ENCODE measurements around the gene BMP8B. TPM values are rescaled to one million over a fixed set of nuclear protein-coding genes. Genes with fewer than 3 reads are reported as not detected.
"Not testable (repeated sequence)": the region's sequence is repeated elsewhere in the genome, so short reads cannot be mapped to it uniquely, and the experiment has no call there.

Gene BMP8B
- total RNA-seq, 2 experiments from 2014 or later, result 0.06 TPM; not detected in 1

DNA sequence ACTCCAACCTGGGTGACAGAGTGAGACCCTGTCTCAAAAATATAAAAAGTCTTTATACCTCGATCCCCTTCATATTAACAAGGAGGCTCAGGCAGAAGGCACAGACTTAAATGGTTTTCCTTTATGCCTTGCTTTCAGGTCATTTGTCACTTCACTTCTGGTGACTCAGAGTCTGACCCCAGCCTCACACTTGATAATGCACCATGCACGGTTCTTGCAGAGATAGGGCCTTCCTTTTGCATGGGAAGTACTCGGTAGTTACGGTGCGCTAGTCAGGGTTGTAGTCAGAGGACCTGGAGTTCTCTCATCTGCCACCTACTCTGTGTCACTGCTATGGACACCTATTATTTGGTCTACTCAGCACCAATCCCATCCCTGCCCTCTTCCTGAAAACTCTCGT lies 43.6 kb upstream of the BMP8B start:
- POLR2A ChIA-PET, result no interaction called here
- no peak overlapping the region for H3K27ac Mint-ChIP-seq
- H3K27ac ChIP-seq (ENCODE audit: low read depth in 1 of 2, low read length in 2 of 2), result no peak overlapping the region

DNA sequence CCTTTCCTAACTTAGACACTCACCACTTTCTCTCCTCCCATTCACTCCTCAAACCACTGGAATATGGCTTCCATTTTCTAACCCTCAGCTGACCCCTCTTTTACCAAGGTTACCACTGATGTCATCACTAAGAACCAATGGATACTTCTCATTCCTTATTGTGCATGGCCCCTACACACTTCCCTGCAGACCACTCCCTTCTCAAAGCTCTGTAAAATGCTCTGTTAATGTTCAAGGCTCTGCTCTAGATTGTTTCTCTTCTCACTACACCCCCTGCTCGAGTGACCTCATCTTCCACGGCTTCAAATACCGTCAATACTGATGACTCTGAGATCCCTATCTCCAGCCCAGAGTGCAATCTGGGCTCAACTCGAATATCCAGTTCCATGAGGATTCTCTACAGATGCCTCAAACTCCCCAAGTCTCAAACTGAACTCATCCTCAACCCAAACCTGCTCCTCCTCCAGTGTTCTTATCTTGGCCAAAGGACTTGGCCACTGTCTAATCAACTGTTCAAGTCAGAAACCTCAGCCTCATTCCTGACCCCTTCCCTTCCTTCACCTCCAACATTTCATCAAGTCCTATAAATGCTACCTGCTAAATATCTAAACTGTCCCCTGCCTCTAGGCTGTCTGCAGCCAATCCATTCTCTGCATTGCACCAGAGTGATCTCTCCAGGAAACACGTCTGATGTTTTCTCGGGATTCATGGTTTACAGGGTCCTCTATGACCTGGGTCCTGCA lies 41.3 kb upstream of the BMP8B start:
- H3K27ac ChIP-seq (ENCODE audit: low read depth in 1 of 2, low read length in 2 of 2), result no peak overlapping the region
- Mint-ChIP-seq H3K4me1 (ENCODE audit: low read depth) (no peaks in the 10 kb centered on the region), H3K36me3 (ENCODE audit: low read depth) (no peaks in the 10 kb centered on the region), H3K4me3 (no peak overlapping the region), H3K27me3 (peaks cover 12% of the 10 kb centered on the region), H3K9me3 (no peaks in the 10 kb centered on the region), H3K27ac (no peak overlapping the region)
- ChIA-PET POLR2A (no interaction called here), CTCF (no interaction called here)
- DNase-seq (no peak), ATAC-seq (ENCODE audit: poor library complexity) (no peak)
- no peak for TF ChIP-seq CTCF (IDR thresholded peaks at IDR 0.05)
- no peaks in the 10 kb centered on the region for H3K36me3 ChIP-seq (ENCODE audit: insufficient read depth, low read length)
- no peak overlapping the region for H3K4me3 ChIP-seq (ENCODE audit: low read length)
- peaks cover 0 to 6% of the 10 kb centered on the region in 2 experiments for H3K27me3 ChIP-seq (ENCODE audit: control insufficient read depth in 1 of 2, insufficient read depth in 2 of 2, low read length in 2 of 2)
- no peaks in the 10 kb centered on the region for H3K4me1 ChIP-seq (ENCODE audit: insufficient read depth, low read length)
- intact Hi-C loops (cut with DNase I, micrococcal nuclease), result no loop called here
- H3K9me3 ChIP-seq (ENCODE audit: control insufficient read depth in 1 of 2, insufficient read depth in 1 of 2, low read length in 2 of 2), result no peaks in the 10 kb centered on the region

More for the DNA sequence above, 43.6 kb upstream of the BMP8B start:
- no peaks in the 10 kb centered on the region for H3K9me3 ChIP-seq (ENCODE audit: control insufficient read depth in 1 of 2, insufficient read depth in 1 of 2, low read length in 2 of 2)
- no peaks in the 10 kb centered on the region for H3K36me3 ChIP-seq (ENCODE audit: insufficient read depth, low read length)
- Mint-ChIP-seq H3K36me3 (ENCODE audit: low read depth) (peaks cover 4% of the 10 kb centered on the region), H3K9me3 (no peaks in the 10 kb centered on the region), H3K27me3 (peaks cover under 1% of the 10 kb centered on the region), H3K4me3 (no peak overlapping the region), H3K4me1 (ENCODE audit: low read depth) (no peaks in the 10 kb centered on the region)
- no peak overlapping the region for H3K4me3 ChIP-seq (ENCODE audit: low read length)
- DNase-seq (no peak), ATAC-seq (ENCODE audit: poor library complexity) (no peak)
- intact Hi-C loops (cut with DNase I, micrococcal nuclease), result no loop called here
- no peak for TF ChIP-seq CTCF (IDR thresholded peaks at IDR 0.05)
- peaks cover 0 to 6% of the 10 kb centered on the region in 2 experiments for H3K27me3 ChIP-seq (ENCODE audit: control insufficient read depth in 1 of 2, insufficient read depth in 2 of 2, low read length in 2 of 2)
- CTCF ChIA-PET, result no interaction called here
- no peaks in the 10 kb centered on the region for H3K4me1 ChIP-seq (ENCODE audit: insufficient read depth, low read length)

GRCh38 chr1:39828734-39829133 lies 40.1 kb upstream of the BMP8B start:
- intact Hi-C loops (cut with DNase I, micrococcal nuclease), result no loop called here
- no peaks in the 10 kb centered on the region for H3K36me3 ChIP-seq (ENCODE audit: insufficient read depth, low read length)
- H3K4me3 ChIP-seq (ENCODE audit: low read length), result no peak overlapping the region
- no peak for TF ChIP-seq CTCF (IDR thresholded peaks at IDR 0.05)
- POLR2A ChIA-PET, result interaction anchor here (0.6 kb wide), 1 partner anchor 34 kb away, joined by 4 read pairs; no protein-coding TSS in a partner anchor
- Mint-ChIP-seq H3K27me3 (peaks cover 19% of the 10 kb centered on the region), H3K36me3 (ENCODE audit: low read depth) (no peaks in the 10 kb centered on the region), H3K27ac (no peak overlapping the region), H3K9me3 (no peaks in the 10 kb centered on the region), H3K4me1 (ENCODE audit: low read depth) (no peaks in the 10 kb centered on the region), H3K4me3 (no peak overlapping the region)
- no peak overlapping the region for H3K27ac ChIP-seq (ENCODE audit: low read depth in 1 of 2, low read length in 2 of 2)
- H3K9me3 ChIP-seq (ENCODE audit: control insufficient read depth in 1 of 2, insufficient read depth in 1 of 2, low read length in 2 of 2), result no peaks in the 10 kb centered on the region
- H3K27me3 ChIP-seq (ENCODE audit: control insufficient read depth in 1 of 2, insufficient read depth in 2 of 2, low read length in 2 of 2), result peaks cover 0 to 6% of the 10 kb centered on the region in 2 experiments
- ATAC-seq (ENCODE audit: poor library complexity) (no peak), DNase-seq (no peak)
- CTCF ChIA-PET, result interaction anchor here (1.0 kb wide), 1 partner anchor 17 kb away, joined by 3 read pairs; no protein-coding TSS in a partner anchor
- H3K4me1 ChIP-seq (ENCODE audit: insufficient read depth, low read length), result no peaks in the 10 kb centered on the region

- ATAC-seq (ENCODE audit: poor library complexity); H3K4me3 ChIP-seq (ENCODE audit: low read length); H3K36me3 Mint-ChIP-seq (ENCODE audit: low read depth); H3K4me3 Mint-ChIP-seq; H3K9me3 ChIP-seq (ENCODE audit: control insufficient read depth in 1 of 2, insufficient read depth in 1 of 2, low read length in 2 of 2); H3K36me3 ChIP-seq (ENCODE audit: insufficient read depth, low read length); intact Hi-C loops (cut with DNase I, micrococcal nuclease); DNase-seq; POLR2A ChIA-PET; H3K4me1 Mint-ChIP-seq (ENCODE audit: low read depth); H3K9me3 Mint-ChIP-seq; H3K27ac Mint-ChIP-seq; H3K27me3 ChIP-seq (ENCODE audit: control insufficient read depth in 1 of 2, insufficient read depth in 2 of 2, low read length in 2 of 2); H3K4me1 ChIP-seq (ENCODE audit: insufficient read depth, low read length); H3K27ac ChIP-seq (ENCODE audit: low read depth in 1 of 2, low read length in 2 of 2): not testable (repeated sequence)
- peaks cover 19% of the 10 kb centered on the region for H3K27me3 Mint-ChIP-seq
- CTCF ChIA-PET, result interaction anchor here (0.7 to 1.0 kb wide), 2 partner anchors 18 to 47 kb away, joined by 3 read pairs; no protein-coding TSS in a partner anchor
Observed at GRCh38 chr1:39828255-39828654, 39.6 kb upstream of the BMP8B start.

Data from CD4-positive, alpha-beta T cell (primary cell).